ENCODE measurements around the gene UTP15. TPM values are rescaled to one million over a fixed set of nuclear protein-coding genes. Genes with fewer than 3 reads are reported as not detected.

Gene UTP15, protein sequence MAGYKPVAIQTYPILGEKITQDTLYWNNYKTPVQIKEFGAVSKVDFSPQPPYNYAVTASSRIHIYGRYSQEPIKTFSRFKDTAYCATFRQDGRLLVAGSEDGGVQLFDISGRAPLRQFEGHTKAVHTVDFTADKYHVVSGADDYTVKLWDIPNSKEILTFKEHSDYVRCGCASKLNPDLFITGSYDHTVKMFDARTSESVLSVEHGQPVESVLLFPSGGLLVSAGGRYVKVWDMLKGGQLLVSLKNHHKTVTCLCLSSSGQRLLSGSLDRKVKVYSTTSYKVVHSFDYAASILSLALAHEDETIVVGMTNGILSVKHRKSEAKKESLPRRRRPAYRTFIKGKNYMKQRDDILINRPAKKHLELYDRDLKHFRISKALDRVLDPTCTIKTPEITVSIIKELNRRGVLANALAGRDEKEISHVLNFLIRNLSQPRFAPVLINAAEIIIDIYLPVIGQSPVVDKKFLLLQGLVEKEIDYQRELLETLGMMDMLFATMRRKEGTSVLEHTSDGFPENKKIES
- 18.6 to 20.7 TPM (median 19.6 TPM) in 5 replicates for total RNA-seq (2022; extraction: Qiagen RNA extraction)

DNA sequence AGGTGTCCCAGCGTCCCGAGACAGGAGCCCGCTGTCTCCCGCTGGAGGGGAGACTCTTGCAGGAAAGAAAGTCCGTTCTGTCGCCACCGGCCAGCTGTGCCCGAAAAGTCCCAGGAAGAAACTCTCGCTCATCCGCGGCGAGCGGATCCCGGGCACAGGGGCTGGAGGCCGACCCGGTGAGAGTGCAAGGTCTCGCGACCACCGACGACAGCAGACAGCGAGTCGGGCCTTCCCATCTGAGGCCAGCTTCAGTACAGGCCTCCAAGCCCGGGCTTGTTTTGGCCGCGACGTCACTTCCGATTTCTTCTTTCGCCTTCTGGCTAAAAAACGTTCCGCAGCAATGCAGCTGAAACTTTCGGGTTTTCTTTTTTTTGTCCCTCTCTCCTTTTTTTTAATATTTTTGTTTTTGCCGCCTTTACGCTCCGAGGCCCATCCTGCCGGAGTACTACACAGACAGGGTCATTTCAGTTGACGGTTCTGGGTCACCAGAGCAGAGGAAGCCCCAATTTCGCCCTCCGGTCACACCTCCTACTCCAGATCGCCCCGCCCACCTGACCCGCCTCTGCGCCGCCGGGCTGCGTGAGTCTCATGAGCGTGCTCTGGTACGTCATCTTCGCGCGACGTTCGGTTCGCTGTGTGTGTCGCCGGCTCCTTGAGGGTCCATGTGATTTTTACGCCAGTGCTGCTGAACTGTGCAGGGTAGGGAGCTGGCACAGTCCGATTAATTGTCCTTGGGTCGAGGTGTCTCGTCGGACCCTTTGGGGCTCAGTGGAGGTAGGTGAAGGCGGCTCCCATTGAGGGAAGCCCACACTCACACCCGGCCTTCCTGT, at the start of gene UTP15, which contains the start of gene ANKRA2:
Gene UTP15, plus strand, starts transcription at position 605 of the 830 bp plus-strand sequence. CDS start 1,602 bp downstream, outside the sequence.
Gene ANKRA2, minus strand, starts transcription at position 501 of the 830 bp plus-strand sequence. CDS start 2,758 bp downstream, outside the sequence.

GRCh38 chr5:73625944-73626811, 60.6 kb downstream of the UTP15 start, which contains the start of gene ARHGEF28:
Gene ARHGEF28, plus strand, starts transcription at chr5:73626196. Its CDS starts 58,656 bp downstream, at chr5:73684852.

Other genes starting within 250 kb of the UTP15 start
- gene FOXD1, start 117.0 kb upstream of the UTP15 start, total RNA-seq (2022; extraction: Qiagen RNA extraction) = 12.2 to 20.7 TPM (median 19.0 TPM) in 5 replicates
- gene BTF3, start 67.3 kb upstream of the UTP15 start, total RNA-seq (2022; extraction: Qiagen RNA extraction) = 1,037 to 1,272 TPM (median 1,086 TPM) in 5 replicates
- gene ANKRA2, start 104 bp upstream of the UTP15 start, total RNA-seq (2022; extraction: Qiagen RNA extraction) = 8.9 to 12.6 TPM (median 10.9 TPM) in 5 replicates
- gene ARHGEF28, start 60.5 kb downstream of the UTP15 start, total RNA-seq (2022; extraction: Qiagen RNA extraction) = 11.5 to 12.4 TPM (median 11.9 TPM) in 5 replicates